HG03342 (cell line): ENCODE data around the gene TRAPPC12.
"Not testable (repeated sequence)": the region's sequence is repeated elsewhere in the genome, so short reads cannot be mapped to it uniquely, and the experiment has no call there.

Experiments
- ATAC-seq: cut with Tn5 transposase; IDR thresholded peaks from one replicate; pipeline ENCODE4 v1.9.1; 2021; ENCODE audit warnings: mild to moderate bottlenecking, moderate library complexity; ENCODE audit not compliant: unreplicated experiment

The TRAPPC12 gene

DNA sequence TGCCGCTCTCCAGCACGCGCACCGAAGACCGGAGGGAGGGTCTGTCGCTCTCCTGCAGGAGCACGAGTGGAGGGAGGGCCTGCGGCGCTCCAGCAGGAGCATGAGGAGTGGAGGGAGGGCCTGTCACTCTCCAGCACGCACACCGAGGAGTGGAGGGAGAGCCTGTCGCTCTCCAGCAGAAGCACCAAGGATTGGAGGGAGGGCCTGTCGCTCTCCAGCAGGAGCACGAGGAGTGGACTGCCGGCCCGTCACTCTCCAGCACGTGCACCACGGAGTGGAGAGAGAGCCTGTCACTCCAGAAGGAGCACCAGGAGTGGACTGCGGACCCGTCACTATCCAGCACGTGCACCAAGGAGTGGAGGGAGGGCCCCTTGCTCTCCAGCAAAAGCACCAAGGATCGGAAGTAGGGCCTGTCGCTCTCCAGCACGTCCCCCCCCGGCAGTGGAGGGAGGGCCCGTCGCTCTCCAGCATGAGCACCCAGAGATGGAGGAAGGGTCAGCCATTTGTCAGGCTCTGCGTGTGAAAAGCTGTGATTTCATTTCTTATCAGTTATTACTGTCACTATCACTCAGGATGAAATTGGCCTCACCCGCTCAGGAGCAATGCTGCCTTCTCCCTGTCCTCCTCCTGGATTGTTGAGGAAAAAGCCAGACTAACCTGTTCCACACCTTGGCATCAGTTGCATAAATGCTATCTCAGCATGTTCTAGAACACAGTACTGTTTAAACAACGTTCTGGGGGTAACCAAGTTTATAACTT, 103.9 kb downstream of the TRAPPC12 start:
- no peak for ATAC-seq

DNA sequence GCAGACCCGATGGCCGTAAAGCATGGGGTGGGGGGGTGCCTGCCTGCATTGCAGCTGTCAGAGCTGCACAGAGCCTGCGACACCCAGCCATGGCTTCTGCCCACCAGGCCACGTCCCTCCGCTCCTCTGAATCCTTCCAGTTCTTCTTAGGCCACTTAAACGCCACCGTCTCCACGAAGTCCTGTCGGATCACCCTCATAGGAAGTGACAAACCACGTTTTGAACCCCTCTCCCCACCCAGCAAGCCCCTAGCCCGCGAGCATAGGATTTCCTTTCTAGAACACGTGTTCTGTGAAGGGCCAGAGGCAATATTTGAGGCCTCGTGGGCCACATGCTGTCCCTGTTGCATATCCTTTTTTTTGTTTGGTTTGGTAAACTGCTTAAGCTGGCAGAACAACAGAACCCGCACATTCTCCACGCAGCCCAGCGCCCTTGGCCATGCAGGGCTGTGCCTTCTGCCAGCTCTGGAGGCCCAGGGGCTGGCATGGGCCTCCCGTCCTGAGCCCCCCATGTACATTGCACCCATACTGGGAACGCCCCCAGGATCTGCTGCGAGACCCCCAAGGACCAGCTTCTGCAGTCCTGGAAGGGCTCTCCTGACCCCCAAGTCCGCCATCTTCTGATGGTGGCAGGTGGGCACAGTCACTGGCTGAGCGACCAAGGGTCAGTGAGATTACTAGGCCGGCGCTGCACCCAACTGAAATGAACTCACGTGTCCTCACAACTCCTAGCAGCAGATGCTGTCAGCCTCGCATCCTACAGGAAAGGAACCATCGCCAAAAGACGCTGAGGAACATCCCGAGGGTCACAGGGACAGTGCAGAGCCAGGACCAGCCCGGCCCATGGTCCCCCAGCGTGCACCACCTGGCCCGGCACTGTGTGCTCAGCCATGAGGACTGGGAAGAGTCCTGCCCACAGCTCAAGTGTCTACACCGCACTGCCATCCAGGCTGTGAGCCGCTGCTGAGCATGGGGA, 104.8 kb downstream of the TRAPPC12 start:
- ATAC-seq: no peak

DNA sequence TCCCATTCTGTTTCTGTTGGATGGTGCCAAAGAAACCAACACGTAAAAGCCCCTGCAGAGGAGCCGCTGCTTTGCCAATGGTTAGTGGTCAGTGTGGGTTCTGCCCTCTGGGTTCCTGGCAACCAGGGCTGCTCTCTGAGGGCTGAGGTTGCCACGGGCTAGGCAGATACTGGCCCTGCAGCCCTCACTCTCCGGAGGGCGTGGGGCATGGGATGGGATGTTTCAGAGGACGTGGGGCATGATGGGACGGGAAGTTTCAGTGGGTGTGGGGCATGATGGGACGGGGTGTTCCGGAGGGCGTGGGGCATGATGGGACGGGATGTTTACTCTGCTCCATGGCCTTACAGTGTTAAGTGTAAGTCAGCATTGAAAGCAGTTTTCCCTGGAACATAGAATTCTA, 105.7 kb downstream of the TRAPPC12 start:
- ATAC-seq: no peak

DNA sequence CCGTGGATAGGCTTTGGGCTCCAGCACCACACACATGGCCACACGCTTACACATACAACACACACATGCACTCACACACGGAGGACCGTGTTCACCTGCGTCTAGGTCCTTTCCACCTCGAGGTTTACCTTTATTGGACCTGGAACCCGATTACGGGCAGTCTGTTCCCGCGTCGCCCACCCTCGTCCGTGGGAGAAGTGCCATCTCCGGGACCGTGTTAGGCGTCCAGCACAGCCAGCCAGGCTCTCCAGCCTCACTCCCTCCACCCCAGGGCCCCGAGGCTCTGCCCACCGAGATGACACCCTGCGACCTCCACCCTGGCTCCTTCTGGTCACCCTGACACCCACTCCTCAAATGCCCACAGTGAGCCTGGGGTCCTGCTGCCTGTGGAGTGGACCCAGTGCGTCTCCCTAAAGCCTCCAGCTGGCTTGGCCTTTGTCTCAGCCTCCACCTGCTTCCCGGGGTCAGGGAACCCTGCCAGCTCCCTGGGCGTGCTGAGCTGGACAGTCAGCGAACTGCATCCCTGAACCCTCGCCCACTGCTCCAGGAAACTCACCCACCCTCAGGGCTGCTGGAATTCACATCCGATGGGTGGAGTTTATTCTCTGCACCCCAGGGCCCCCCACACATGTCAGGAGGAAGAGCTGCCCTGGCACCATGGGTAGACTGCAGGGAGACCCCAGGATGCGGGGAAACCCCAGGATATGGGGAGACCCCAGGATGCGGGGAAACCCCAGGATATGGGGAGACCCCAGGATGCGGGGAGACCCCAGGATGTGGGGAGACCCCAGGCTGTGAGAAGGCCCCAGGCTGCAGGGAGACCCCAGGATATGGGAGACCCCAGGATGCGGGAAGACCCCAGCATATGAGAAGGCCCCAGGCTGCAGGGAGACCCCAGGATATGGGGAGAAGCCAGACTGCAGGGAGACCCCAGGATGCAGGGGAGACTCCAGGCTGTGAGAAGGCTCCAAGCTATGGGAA, 106.8 kb downstream of the TRAPPC12 start:
- no peak for ATAC-seq

GRCh38 chr2:3487028-3487425, 107.5 kb downstream of the TRAPPC12 start:
- no peak for ATAC-seq

- no peak for ATAC-seq
Measured at GRCh38 chr2:3487432-3487831, 107.9 kb downstream of the TRAPPC12 start.

DNA sequence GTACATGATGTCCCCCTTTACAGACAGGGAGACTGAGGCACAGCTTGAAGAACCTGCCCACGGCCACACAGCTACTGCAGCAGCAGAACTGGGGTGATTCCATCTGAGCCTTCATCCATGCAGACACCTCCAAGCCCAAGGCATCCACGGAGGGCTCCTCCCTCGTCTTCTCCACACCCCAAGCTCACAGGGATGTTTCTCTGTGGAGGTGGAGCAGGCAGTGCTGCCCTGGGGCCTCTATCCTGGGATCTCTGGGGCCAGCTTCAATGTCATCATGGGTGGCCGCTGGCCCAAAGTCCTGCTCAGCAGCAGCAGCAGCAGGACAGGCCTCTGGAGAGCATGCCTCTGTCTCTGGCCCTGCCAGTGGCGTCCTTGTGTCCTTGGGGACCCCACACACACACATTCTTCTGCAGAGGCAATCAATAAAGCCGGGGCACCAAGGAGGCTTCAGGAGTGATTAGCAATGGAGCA, 108.6 kb downstream of the TRAPPC12 start:
- ATAC-seq: no peak

DNA sequence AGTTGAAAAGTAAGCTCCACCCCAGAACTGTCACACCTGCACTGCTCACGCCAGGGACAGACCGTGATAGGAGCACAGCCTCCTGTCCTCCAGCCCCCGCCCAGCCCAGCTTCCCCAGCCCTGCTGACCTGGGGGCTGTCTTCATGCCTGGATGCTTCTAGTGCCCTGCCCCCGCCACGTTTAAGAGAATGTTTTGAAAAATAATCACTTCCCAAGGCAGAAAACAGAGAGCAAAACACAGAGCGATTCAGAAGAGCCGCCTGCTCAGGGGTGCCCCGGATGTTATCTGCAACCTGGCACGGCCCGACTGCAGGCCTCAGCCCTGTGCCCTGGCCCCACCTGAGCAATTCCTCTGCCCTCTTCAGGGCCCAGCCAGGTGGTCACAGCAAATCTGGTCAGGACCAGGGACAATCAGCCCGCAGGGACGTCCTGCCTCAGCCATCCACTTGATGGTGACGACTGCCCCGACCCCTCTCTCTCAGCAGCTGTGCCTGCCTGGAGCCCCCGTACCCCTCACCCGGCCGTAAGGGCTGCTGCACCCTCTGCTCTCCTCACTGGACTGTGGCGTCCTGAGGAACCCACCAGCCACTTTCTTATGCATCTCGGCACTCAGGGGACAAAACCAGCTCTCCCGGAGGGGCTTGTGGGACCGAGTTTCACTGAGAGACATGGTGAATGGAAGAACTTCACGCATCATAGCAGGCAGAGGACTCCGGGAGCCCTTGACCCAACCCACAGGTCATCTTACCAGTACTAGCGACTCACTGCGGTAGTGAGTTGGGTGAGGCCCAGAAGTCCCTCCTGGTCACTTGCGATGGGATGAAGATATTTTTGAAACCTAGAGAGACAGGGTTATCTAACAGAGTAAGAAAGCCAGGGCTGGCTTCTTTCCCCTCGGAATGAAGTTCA, 109.6 kb downstream of the TRAPPC12 start:
- ATAC-seq: no peak

DNA sequence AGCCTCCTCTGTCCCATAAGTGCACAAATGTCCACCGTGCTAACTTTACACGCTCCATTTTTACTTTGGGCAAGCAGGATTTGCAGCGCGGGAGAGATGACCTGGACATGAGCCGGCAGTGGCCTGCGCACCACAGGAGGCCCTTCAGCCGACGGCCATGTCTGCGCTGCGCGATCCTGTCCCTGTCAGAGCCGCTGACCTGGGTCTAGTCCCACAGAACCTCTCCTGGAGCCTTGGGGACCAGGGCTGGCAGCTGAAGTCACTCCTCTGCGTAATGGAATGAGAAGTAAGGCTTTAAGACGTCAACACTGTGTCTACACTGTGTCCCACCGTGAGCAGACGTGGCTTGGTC, 110.2 kb downstream of the TRAPPC12 start:
- no peak for ATAC-seq

GRCh38 chr2:3490191-3491170, 111.0 kb downstream of the TRAPPC12 start:
- no peak for ATAC-seq

DNA sequence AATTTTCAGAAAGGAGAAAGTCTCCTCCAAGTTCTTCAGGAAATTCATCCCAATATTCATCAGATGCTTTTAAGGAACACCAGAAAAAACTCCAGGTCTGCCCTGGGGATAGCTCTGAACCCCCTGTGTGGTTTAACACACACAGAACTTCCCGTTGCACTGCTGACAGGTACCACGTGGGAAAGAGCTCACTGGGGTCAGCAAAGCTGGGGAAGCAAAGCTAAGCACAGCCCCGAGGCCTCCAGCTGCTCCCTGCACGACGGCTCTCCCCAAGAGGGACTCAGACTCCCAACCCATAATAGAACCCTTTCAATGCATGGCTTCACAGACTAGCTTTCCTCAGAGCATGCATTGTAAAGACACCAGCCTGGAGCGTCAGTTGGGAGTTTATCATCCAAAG, 111.8 kb downstream of the TRAPPC12 start:
- ATAC-seq: no peak

- ATAC-seq: no peak
Measured at GRCh38 chr2:3491716-3492474, 112.4 kb downstream of the TRAPPC12 start.

- ATAC-seq: not testable (repeated sequence)
Measured at GRCh38 chr2:3492475-3492787, 112.9 kb downstream of the TRAPPC12 start.

- no peak for ATAC-seq
Measured at GRCh38 chr2:3492951-3493614, 113.6 kb downstream of the TRAPPC12 start.

GRCh38 chr2:3493615-3494007, 114.1 kb downstream of the TRAPPC12 start:
- ATAC-seq: no peak

DNA sequence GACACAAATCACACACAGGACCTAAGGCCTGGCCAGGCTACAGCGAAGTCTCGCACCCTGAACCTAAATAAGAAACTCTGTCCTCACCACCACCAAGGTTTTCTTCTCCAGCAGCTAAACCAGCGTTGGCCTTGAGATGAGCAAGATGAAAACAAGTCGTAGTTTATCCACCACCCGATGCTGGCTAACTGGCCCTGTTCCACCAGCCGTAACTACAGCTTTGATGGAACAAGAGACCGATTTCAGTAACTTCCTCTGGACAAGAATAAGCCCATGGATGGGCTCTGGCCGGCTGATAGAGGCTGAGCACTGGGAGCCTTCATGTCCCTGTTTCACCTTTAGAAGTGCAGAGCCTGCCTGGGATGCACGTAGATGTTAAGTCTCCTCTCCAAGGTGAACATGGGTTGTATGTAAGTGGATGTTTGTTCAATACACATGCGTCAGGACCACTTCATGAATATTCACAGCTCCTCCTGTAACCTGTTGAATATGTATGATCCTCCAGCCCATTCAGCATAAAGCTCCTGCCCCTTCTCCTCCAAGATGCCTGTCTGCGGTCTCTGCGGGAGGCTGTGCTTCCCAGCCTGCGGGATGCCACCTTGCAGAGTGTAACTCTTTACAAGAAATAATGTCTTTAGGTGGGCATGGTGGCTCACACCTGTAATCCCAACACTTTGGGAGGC, 115.6 kb downstream of the TRAPPC12 start:
- no peak for ATAC-seq

DNA sequence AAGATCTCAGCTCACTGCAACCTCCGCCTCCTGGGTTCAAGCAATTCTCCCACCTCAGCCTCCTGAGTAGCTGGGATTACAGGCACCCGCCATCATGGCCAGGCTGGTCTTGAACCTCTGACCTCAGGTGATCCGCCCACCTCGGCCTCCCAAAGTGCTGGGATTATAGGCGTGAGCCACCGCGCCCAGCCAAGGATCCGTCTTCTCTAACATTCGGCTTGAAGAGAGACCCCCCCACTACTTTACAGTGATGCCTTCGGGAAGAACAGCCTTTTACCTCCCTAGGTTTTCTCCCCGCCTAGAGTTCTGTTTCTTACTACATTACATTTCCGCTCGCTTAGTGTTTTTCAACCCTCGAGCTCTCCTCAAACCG, 117.2 kb downstream of the TRAPPC12 start:
- ATAC-seq: not testable (repeated sequence)
